Measurements from ENCODE around the gene BUB1B.

BUB1B gene

DNA sequence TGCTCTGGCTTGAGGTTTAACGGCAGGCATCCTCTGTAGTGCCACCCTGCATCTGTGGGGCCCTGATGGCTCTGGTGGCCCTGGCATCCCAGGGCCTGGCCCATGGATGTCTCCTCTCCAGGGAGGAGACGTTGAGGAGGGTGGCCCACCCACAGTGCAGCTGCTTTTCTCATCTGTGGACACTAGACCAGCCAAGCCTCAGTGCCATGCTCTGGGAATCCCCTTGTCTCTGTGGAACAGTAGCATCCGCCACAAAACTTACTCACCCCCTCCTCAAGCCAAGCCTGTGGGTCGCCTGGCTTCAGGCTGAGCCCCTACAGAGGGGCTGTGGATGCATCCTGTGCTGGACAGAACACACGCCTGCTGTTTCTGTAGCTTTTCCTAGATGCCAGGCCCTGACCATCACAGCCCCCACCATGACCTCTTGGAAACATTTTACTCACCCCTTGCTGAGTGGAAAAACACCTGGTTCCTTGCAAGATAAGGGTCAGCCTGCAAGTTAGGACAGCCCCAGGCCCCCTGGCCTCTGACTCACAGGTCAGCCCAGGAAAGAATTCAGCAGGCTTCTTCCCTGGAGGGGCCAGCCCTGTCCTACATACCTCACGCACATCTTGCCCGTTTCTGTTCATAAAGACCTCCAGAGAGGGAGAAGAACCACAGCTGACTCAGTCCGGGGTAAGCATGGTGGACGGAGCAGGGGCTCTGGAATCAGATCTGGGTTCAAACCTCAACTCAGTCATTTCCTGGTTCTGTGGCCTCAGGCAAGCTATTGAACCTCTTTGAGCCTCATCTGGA is 97.0 kb downstream of the BUB1B start:
- Histone ChIP-seq H3K36me3 (ENCODE audit: low read length) (no peaks in the 10 kb centered on the region), H3K9me3 (ENCODE audit: insufficient read depth, low read length) (no peaks in the 10 kb centered on the region), H3K9ac (ENCODE audit: low read length) (no peak overlapping the region), H3K4me3 (ENCODE audit: insufficient read depth, low read length, poor library complexity, severe bottlenecking) (no peak overlapping the region), H3K4me2 (ENCODE audit: low read depth, low read length, poor library complexity, severe bottlenecking) (no peak overlapping the region), H2AFZ (ENCODE audit: low read depth, low read length, severe bottlenecking) (no peak overlapping the region), H4K20me1 (ENCODE audit: low read depth, low read length) (no peaks in the 10 kb centered on the region), H3F3A (ENCODE audit: insufficient read depth) (no peaks in the 10 kb centered on the region), H3K27ac (ENCODE audit: low read depth, low read length) (no peak overlapping the region), H3K27me3 (ENCODE audit: low read length) (no peaks in the 10 kb centered on the region), H3K79me2 (ENCODE audit: insufficient read depth, low read length) (no peaks in the 10 kb centered on the region), H3K9me2 (replicated peaks; ENCODE audit: insufficient read depth, low read length) (no peaks in the 10 kb centered on the region)
- TF ChIP-seq, protein P1, sequence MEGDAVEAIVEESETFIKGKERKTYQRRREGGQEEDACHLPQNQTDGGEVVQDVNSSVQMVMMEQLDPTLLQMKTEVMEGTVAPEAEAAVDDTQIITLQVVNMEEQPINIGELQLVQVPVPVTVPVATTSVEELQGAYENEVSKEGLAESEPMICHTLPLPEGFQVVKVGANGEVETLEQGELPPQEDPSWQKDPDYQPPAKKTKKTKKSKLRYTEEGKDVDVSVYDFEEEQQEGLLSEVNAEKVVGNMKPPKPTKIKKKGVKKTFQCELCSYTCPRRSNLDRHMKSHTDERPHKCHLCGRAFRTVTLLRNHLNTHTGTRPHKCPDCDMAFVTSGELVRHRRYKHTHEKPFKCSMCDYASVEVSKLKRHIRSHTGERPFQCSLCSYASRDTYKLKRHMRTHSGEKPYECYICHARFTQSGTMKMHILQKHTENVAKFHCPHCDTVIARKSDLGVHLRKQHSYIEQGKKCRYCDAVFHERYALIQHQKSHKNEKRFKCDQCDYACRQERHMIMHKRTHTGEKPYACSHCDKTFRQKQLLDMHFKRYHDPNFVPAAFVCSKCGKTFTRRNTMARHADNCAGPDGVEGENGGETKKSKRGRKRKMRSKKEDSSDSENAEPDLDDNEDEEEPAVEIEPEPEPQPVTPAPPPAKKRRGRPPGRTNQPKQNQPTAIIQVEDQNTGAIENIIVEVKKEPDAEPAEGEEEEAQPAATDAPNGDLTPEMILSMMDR (IDR thresholded peaks at IDR 0.05; ENCODE audit: insufficient read depth, low read length, poor library complexity, severe bottlenecking): no peak
- TF ChIP-seq EZH2phosphoT487 (conservative IDR thresholded peaks at IDR 0.05; ENCODE audit: low read length): no peak

GRCh38 chr15:40258544-40258943 is 97.7 kb downstream of the BUB1B start:
- no peak for TF ChIP-seq EZH2phosphoT487 (conservative IDR thresholded peaks at IDR 0.05; ENCODE audit: low read length)
- TF ChIP-seq, protein P1 (IDR thresholded peaks at IDR 0.05; ENCODE audit: insufficient read depth, low read length, poor library complexity, severe bottlenecking): no peak
- H3K27ac ChIP-seq (ENCODE audit: low read depth, low read length): no peak overlapping the region
- no peak overlapping the region for H2AFZ ChIP-seq (ENCODE audit: low read depth, low read length, severe bottlenecking)
- H3K36me3 ChIP-seq (ENCODE audit: low read length): no peaks in the 10 kb centered on the region
- H3F3A ChIP-seq (ENCODE audit: insufficient read depth): no peaks in the 10 kb centered on the region
- no peaks in the 10 kb centered on the region for H3K79me2 ChIP-seq (ENCODE audit: insufficient read depth, low read length)
- no peak overlapping the region for H3K9ac ChIP-seq (ENCODE audit: low read length)
- no peaks in the 10 kb centered on the region for H3K9me3 ChIP-seq (ENCODE audit: insufficient read depth, low read length)
- H3K4me3 ChIP-seq (ENCODE audit: insufficient read depth, low read length, poor library complexity, severe bottlenecking): no peak overlapping the region
- no peaks in the 10 kb centered on the region for H4K20me1 ChIP-seq (ENCODE audit: low read depth, low read length)
- H3K27me3 ChIP-seq (ENCODE audit: low read length): no peaks in the 10 kb centered on the region
- H3K4me2 ChIP-seq (ENCODE audit: low read depth, low read length, poor library complexity, severe bottlenecking): no peak overlapping the region
- H3K9me2 ChIP-seq (replicated peaks; ENCODE audit: insufficient read depth, low read length): no peaks in the 10 kb centered on the region

DNA sequence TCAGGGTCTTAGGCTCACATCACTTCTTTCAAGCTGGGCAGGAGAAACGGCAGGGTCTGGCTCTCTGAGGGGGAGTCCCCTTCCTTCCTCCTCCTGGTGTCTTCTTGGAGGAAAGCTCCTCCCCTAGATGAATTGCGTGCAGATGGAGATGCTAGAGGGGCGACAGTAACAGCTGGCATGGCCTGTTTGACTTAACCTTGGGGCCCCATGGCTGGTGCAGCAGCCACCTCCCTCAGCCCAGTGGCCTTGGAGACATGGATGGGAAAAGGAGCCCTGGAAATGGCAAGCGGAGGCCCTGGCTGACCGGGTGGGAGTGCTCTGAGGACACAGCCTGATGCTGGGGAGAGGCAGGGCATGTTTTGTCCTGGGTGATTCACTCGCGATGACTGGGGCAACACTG is 98.2 kb downstream of the BUB1B start:
- H2AFZ ChIP-seq (ENCODE audit: low read depth, low read length, severe bottlenecking): no peak overlapping the region

More for the DNA sequence above, 98.2 kb downstream of the BUB1B start:
- Histone ChIP-seq H3K27ac (ENCODE audit: low read depth, low read length) (no peak overlapping the region), H3K4me3 (ENCODE audit: insufficient read depth, low read length, poor library complexity, severe bottlenecking) (no peak overlapping the region), H3F3A (ENCODE audit: insufficient read depth) (no peaks in the 10 kb centered on the region), H3K9me3 (ENCODE audit: insufficient read depth, low read length) (no peaks in the 10 kb centered on the region), H3K27me3 (ENCODE audit: low read length) (no peaks in the 10 kb centered on the region), H3K36me3 (ENCODE audit: low read length) (no peaks in the 10 kb centered on the region), H3K9me2 (replicated peaks; ENCODE audit: insufficient read depth, low read length) (no peaks in the 10 kb centered on the region), H3K4me2 (ENCODE audit: low read depth, low read length, poor library complexity, severe bottlenecking) (no peak overlapping the region), H4K20me1 (ENCODE audit: low read depth, low read length) (no peaks in the 10 kb centered on the region), H3K79me2 (ENCODE audit: insufficient read depth, low read length) (no peaks in the 10 kb centered on the region), H3K9ac (ENCODE audit: low read length) (no peak overlapping the region)
- TF ChIP-seq EZH2phosphoT487 (conservative IDR thresholded peaks at IDR 0.05; ENCODE audit: low read length): no peak
- TF ChIP-seq, protein P1 (IDR thresholded peaks at IDR 0.05; ENCODE audit: insufficient read depth, low read length, poor library complexity, severe bottlenecking): no peak
